ENCODE results near the gene LRRC3C. TPM values are rescaled to one million over a fixed set of nuclear protein-coding genes. Genes with fewer than 3 reads are reported as not detected.

LRRC3C gene
- polyA plus RNA-seq, 4 donors, result 0.17 TPM; not detected in 3

- no peak for DNase-seq (ENCODE audit: low read depth in 4 of 4, low spot score in 2 of 4)
Observed at GRCh38 chr17:39923836-39924690, 3.5 kb upstream of the LRRC3C start.

GRCh38 chr17:39924691-39925055 is 2.9 kb upstream of the LRRC3C start:
- no peak for DNase-seq (ENCODE audit: low read depth in 4 of 4, low spot score in 2 of 4)

- no peak for DNase-seq (ENCODE audit: low read depth in 4 of 4, low spot score in 2 of 4)
Observed at GRCh38 chr17:39925282-39926134, 2.0 kb upstream of the LRRC3C start.

GRCh38 chr17:39926135-39926587 is 1.4 kb upstream of the LRRC3C start:
- no peak for DNase-seq (ENCODE audit: low read depth in 4 of 4, low spot score in 2 of 4)

GRCh38 chr17:39926588-39927100 is 888 bp upstream of the LRRC3C start:
- no peak for DNase-seq (ENCODE audit: low read depth in 4 of 4, low spot score in 2 of 4)

- DNase-seq (ENCODE audit: low read depth in 4 of 4, low spot score in 2 of 4), result peak in 1 of 4 donors; percentile 82
Observed at GRCh38 chr17:39927929-39928857, 661 bp downstream of the LRRC3C start.

GRCh38 chr17:39928858-39929645 is 1.5 kb downstream of the LRRC3C start:
- no peak for DNase-seq (ENCODE audit: low read depth in 4 of 4, low spot score in 2 of 4)

- no peak for DNase-seq (ENCODE audit: low read depth in 4 of 4, low spot score in 2 of 4)
Observed at GRCh38 chr17:39929646-39930407, 2.3 kb downstream of the LRRC3C start.

- no peak for DNase-seq (ENCODE audit: low read depth in 4 of 4, low spot score in 2 of 4)
Observed at GRCh38 chr17:39933912-39934311, 6.4 kb downstream of the LRRC3C start.

- no peak for DNase-seq (ENCODE audit: low read depth in 4 of 4, low spot score in 2 of 4)
Observed at GRCh38 chr17:39934324-39934723, 6.8 kb downstream of the LRRC3C start.

- DNase-seq (ENCODE audit: low read depth in 4 of 4, low spot score in 2 of 4), result no peak
Observed at GRCh38 chr17:39935909-39936308, 8.4 kb downstream of the LRRC3C start.

GRCh38 chr17:39937447-39937846 is 9.9 kb downstream of the LRRC3C start:
- no peak for DNase-seq (ENCODE audit: low read depth in 4 of 4, low spot score in 2 of 4)

GRCh38 chr17:39938140-39938869 is 10.8 kb downstream of the LRRC3C start:
- no peak for DNase-seq (ENCODE audit: low read depth in 4 of 4, low spot score in 2 of 4)

- no peak for DNase-seq (ENCODE audit: low read depth in 4 of 4, low spot score in 2 of 4)
Observed at GRCh38 chr17:39939106-39939505, 11.6 kb downstream of the LRRC3C start.

- DNase-seq (ENCODE audit: low read depth in 4 of 4, low spot score in 2 of 4), result peak in 1 of 4 donors; percentile 66
Observed at GRCh38 chr17:39939588-39940419, 12.3 kb downstream of the LRRC3C start.

GRCh38 chr17:39943702-39944392 is 16.3 kb downstream of the LRRC3C start:
- DNase-seq (ENCODE audit: low read depth in 4 of 4, low spot score in 2 of 4), result no peak

- no peak for DNase-seq (ENCODE audit: low read depth in 4 of 4, low spot score in 2 of 4)
Observed at GRCh38 chr17:39944393-39944711, 16.8 kb downstream of the LRRC3C start.
